ENCODE data around the gene IL17RC.

GRCh38 chr3:9878700-9879099, 38.2 kb upstream of the IL17RC start:
- no peak for TF ChIP-seq CTCF (IDR thresholded peaks at IDR 0.05; ENCODE audit: insufficient read depth, low read depth, low read length)
- TF ChIP-seq EZH2 (IDR thresholded peaks at IDR 0.05; ENCODE audit: insufficient read depth, low read length), result no peak
